Retinal pigment epithelial cell (primary cell): ENCODE data around the gene SIPA1.

Experiments used
- DNase-seq: peaks from one replicate; pipeline ENCODE4 v3.0.0-alpha.2; 2010; ENCODE audit warnings: low read depth
- H3K4me3 ChIP-seq: 2 replicates; pipeline ENCODE4 v1.5.1; 2011; ENCODE audit warnings: mild to moderate bottlenecking, low read length, control low read depth, moderate library complexity
- CTCF ChIP-seq: conservative IDR thresholded peaks from 2 replicates; pipeline ENCODE4 v1.5.1; 2011; ENCODE audit warnings: low read depth, low read length, control low read depth, inconsistent platforms

SIPA1 gene, protein sequence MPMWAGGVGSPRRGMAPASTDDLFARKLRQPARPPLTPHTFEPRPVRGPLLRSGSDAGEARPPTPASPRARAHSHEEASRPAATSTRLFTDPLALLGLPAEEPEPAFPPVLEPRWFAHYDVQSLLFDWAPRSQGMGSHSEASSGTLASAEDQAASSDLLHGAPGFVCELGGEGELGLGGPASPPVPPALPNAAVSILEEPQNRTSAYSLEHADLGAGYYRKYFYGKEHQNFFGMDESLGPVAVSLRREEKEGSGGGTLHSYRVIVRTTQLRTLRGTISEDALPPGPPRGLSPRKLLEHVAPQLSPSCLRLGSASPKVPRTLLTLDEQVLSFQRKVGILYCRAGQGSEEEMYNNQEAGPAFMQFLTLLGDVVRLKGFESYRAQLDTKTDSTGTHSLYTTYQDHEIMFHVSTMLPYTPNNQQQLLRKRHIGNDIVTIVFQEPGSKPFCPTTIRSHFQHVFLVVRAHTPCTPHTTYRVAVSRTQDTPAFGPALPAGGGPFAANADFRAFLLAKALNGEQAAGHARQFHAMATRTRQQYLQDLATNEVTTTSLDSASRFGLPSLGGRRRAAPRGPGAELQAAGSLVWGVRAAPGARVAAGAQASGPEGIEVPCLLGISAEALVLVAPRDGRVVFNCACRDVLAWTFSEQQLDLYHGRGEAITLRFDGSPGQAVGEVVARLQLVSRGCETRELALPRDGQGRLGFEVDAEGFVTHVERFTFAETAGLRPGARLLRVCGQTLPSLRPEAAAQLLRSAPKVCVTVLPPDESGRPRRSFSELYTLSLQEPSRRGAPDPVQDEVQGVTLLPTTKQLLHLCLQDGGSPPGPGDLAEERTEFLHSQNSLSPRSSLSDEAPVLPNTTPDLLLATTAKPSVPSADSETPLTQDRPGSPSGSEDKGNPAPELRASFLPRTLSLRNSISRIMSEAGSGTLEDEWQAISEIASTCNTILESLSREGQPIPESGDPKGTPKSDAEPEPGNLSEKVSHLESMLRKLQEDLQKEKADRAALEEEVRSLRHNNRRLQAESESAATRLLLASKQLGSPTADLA

GRCh38 chr11:65637794-65638419 lies at the start of gene SIPA1:
SIPA1 (plus strand) TSS chr11:65638101; CDS start chr11:65640922, 2,821 bp downstream.
- peak; percentile 59 for DNase-seq
- H3K4me3 ChIP-seq = peak within 1 kb of the TSS; percentile 56
- TF ChIP-seq CTCF = peak; percentile 60

- DNase-seq = no peak
- peak; percentile 87 for TF ChIP-seq CTCF
- no peak overlapping the region for H3K4me3 ChIP-seq
Observed at GRCh38 chr11:65588199-65589054, 49.5 kb upstream of the SIPA1 start.

GRCh38 chr11:65589444-65590239 lies 48.3 kb upstream of the SIPA1 start:
- no peak for DNase-seq
- TF ChIP-seq CTCF = no peak
- H3K4me3 ChIP-seq = no peak overlapping the region

DNA sequence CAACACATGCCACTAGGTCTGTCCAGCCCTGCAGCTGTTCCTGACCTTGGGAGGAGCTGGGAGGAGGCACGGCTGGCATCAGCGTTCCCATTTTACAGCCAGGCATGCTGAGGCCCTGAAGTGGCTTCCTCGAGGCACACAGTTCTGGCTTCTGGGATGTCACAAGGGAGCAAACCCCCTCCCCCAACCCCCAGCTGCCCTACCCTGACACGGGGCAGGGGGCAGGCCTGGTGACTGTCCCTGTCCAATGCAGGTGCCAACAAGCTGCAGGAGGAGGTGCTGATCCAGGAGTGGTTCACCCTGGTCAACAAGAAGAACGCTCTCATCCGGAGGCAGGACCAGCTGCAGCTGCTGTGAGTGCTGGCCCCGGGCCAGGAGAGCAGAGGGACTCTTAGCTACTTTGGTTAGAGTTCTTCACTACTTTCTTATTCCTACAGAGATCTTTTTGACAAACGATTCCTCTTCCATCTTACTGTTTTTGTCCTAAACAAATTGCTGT lies 47.6 kb upstream of the SIPA1 start:
- TF ChIP-seq CTCF = no peak
- DNase-seq = no peak
- H3K4me3 ChIP-seq = no peak overlapping the region

- no peak overlapping the region for H3K4me3 ChIP-seq
- TF ChIP-seq CTCF = peak; percentile 11
- no peak for DNase-seq
Observed at GRCh38 chr11:65591939-65592857, 45.7 kb upstream of the SIPA1 start.
